BJ (cell line): ENCODE results near the gene ASCL1. TPM values are rescaled to one million over a fixed set of nuclear protein-coding genes. Genes with fewer than 3 reads are reported as not detected.

Experiments
- CTCF ChIA-PET: fragments of 350-600 bp; formaldehyde crosslinking; extraction: SDS; loops from one replicate; lab custom pipeline; 2021; ENCODE audit warnings: antibody characterized with exemption, inconsistent platforms; lab: Yijun Ruan, JAX
- POLR2A ChIA-PET: fragments of 300-600 bp; sonication (Branson Sonifier 250); formaldehyde crosslinking; extraction: SDS; loops from one replicate; lab custom pipeline; 2021; ENCODE audit warnings: antibody characterized with exemption; lab: Charles Lee
- DNase-seq: peaks from one replicate; pipeline ENCODE4 v3.0.0-alpha.2; 2011; ENCODE audit warnings: low read depth
- H3K27me3 ChIP-seq: 2 replicates; pipeline ENCODE4 v1.6.0; 2011; ENCODE audit warnings: low read length; ENCODE audit not compliant: control insufficient read depth, insufficient read depth
- H3K36me3 ChIP-seq: 2 replicates; pipeline ENCODE4 v1.5.1; 2011; ENCODE audit warnings: low read length; ENCODE audit not compliant: control insufficient read depth, insufficient read depth
- H3K4me3 ChIP-seq: 2 replicates; pipeline ENCODE4 v1.5.1; 2011; ENCODE audit warnings: low read depth, mild to moderate bottlenecking, control low read depth, low read length
- CTCF ChIP-seq: IDR thresholded peaks from 2 replicates; pipeline ENCODE4 v1.5.1; 2011; ENCODE audit warnings: low read depth, mild to moderate bottlenecking, control low read depth, inconsistent platforms, low read length, moderate library complexity; ENCODE audit not compliant: insufficient read depth
- polyA plus RNA-seq: library from polyadenylated mRNA; depleted of rRNA; stranded (reverse); fragments of >200 nt; gene quantifications from 2 replicates; pipeline ENCODE4 v1.2.3, GENCODE V29; 2011

The ASCL1 gene
- polyA plus RNA-seq, 1 experiment, result 0.07 TPM

GRCh38 chr12:102955926-102956737, 1.3 kb upstream of the ASCL1 start:
- Histone ChIP-seq H3K36me3 (no peaks in the 10 kb centered on the region), H3K27me3 (peaks cover 35% of the 10 kb centered on the region), H3K4me3 (no peak overlapping the region)
- CTCF ChIA-PET, result interaction anchor here (1.2 kb wide), 1 partner anchor 9 kb away, joined by 3 read pairs; no protein-coding TSS in a partner anchor
- POLR2A ChIA-PET, result no interaction called here
- no peak for TF ChIP-seq CTCF
- DNase-seq, result no peak

GRCh38 chr12:102956738-102957327, 641 bp upstream of the ASCL1 start:
- Histone ChIP-seq H3K4me3 (no peak overlapping the region), H3K27me3 (peaks cover 33% of the 10 kb centered on the region), H3K36me3 (no peaks in the 10 kb centered on the region)
- CTCF ChIA-PET, result interaction anchor here (1.2 kb wide), 1 partner anchor 8 kb away, joined by 3 read pairs; no protein-coding TSS in a partner anchor
- DNase-seq, result no peak
- TF ChIP-seq CTCF, result no peak
- POLR2A ChIA-PET, result no interaction called here

GRCh38 chr12:102958073-102958829, 777 bp downstream of the ASCL1 start:
- peaks cover 40% of the 10 kb centered on the region for H3K27me3 ChIP-seq
- TF ChIP-seq CTCF, result no peak
- peak overlapping the region; percentile 34 for H3K4me3 ChIP-seq
- no peak for DNase-seq
- ChIA-PET CTCF (interaction anchor here (1.2 kb wide), 2 partner anchors 10 to 590 kb away, joined by 3 to 5 read pairs; no protein-coding TSS in a partner anchor), POLR2A (no interaction called here)
- no peaks in the 10 kb centered on the region for H3K36me3 ChIP-seq

DNA sequence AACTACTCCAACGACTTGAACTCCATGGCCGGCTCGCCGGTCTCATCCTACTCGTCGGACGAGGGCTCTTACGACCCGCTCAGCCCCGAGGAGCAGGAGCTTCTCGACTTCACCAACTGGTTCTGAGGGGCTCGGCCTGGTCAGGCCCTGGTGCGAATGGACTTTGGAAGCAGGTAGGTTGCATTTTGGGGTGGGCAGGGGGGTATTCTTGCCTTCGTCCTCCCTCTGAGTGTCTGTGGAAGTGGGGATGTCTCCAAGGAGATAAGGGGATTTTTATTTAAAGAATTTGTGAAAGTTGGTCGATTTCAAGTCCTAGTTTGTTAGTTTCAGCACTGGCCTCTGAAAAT, 1.3 kb downstream of the ASCL1 start:
- no peak for TF ChIP-seq CTCF
- Histone ChIP-seq H3K27me3 (peaks cover 42% of the 10 kb centered on the region), H3K36me3 (no peaks in the 10 kb centered on the region), H3K4me3 (peak overlapping the region; percentile 34; the same call in 1 of the 2 replicates)
- CTCF ChIA-PET, result interaction anchor here (1.2 kb wide), 2 partner anchors 10 to 589 kb away, joined by 3 to 5 read pairs; no protein-coding TSS in a partner anchor
- POLR2A ChIA-PET, result no interaction called here
- no peak for DNase-seq

DNA sequence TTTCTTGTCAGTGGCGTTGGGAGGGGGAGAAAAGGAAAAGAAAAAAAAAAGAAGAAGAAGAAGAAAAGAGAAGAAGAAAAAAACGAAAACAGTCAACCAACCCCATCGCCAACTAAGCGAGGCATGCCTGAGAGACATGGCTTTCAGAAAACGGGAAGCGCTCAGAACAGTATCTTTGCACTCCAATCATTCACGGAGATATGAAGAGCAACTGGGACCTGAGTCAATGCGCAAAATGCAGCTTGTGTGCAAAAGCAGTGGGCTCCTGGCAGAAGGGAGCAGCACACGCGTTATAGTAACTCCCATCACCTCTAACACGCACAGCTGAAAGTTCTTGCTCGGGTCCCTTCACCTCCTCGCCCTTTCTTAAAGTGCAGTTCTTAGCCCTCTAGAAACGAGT, 1.9 kb downstream of the ASCL1 start:
- ChIA-PET POLR2A (no interaction called here), CTCF (interaction anchor here (3.0 kb wide), 1 partner anchor 11 kb away, joined by 14 read pairs; no protein-coding TSS in a partner anchor)
- no peak for TF ChIP-seq CTCF
- H3K27me3 ChIP-seq, result peaks cover 42% of the 10 kb centered on the region
- H3K4me3 ChIP-seq, result no peak overlapping the region
- no peak for DNase-seq
- H3K36me3 ChIP-seq, result no peaks in the 10 kb centered on the region
